ENCODE measurements around the gene EFNB3.

DNA sequence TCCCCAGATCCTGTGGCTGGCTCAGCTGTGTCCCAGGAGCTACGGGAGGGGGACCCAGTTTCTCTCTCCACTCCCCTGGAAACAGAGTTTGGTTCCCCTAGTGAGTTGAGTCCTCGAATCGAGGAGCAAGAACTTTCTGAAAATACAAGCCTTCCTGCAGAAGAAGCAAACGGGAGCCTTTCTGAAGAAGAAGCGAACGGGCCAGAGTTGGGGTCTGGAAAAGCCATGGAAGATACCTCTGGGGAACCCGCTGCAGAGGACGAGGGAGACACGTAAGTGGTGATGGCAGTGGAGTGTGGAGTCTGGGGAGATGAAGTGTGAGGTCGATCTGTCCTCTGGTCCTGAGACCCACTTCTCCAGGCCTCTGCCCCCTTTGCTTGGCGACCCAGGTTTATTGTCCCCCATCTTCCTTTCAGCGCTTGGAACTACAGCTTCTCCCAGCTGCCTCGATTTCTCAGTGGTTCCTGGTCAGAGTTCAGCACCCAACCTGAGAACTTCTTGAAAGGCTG is 16.1 kb upstream of the EFNB3 start:
- TF ChIP-seq, protein P1, sequence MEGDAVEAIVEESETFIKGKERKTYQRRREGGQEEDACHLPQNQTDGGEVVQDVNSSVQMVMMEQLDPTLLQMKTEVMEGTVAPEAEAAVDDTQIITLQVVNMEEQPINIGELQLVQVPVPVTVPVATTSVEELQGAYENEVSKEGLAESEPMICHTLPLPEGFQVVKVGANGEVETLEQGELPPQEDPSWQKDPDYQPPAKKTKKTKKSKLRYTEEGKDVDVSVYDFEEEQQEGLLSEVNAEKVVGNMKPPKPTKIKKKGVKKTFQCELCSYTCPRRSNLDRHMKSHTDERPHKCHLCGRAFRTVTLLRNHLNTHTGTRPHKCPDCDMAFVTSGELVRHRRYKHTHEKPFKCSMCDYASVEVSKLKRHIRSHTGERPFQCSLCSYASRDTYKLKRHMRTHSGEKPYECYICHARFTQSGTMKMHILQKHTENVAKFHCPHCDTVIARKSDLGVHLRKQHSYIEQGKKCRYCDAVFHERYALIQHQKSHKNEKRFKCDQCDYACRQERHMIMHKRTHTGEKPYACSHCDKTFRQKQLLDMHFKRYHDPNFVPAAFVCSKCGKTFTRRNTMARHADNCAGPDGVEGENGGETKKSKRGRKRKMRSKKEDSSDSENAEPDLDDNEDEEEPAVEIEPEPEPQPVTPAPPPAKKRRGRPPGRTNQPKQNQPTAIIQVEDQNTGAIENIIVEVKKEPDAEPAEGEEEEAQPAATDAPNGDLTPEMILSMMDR (IDR thresholded peaks at IDR 0.05): no peak
- TF ChIP-seq POLR2A (IDR thresholded peaks at IDR 0.05): no peak

Data from vagina (tissue), 2 donors.